IPS-18c (cell line): ENCODE measurements around the gene NAA30.

Experiments used
- H3K4me3 ChIP-seq: 2 replicates; pipeline ENCODE4 v1.7.0; 2013; ENCODE audit warnings: low read depth, mild to moderate bottlenecking, low read length, moderate library complexity; ENCODE audit not compliant: insufficient read depth
- H3K9me3 ChIP-seq: one replicate; pipeline ENCODE4 v1.6.1; 2013; ENCODE audit warnings: mild to moderate bottlenecking, low read length, moderate library complexity; ENCODE audit not compliant: control insufficient read depth, insufficient read depth

NAA30 gene

GRCh38 chr14:57435923-57436322 is 45.5 kb downstream of the NAA30 start:
- Histone ChIP-seq H3K9me3 (no peaks in the 10 kb centered on the region), H3K4me3 (no peak overlapping the region)

GRCh38 chr14:57461777-57462320 is 71.5 kb downstream of the NAA30 start:
- H3K4me3 ChIP-seq = no peak overlapping the region

GRCh38 chr14:57462551-57462950 is 72.2 kb downstream of the NAA30 start:
- no peaks in the 10 kb centered on the region for H3K9me3 ChIP-seq
- H3K4me3 ChIP-seq = no peak overlapping the region

More at GRCh38 chr14:57461777-57462320, 71.5 kb downstream of the NAA30 start:
- H3K9me3 ChIP-seq = no peaks in the 10 kb centered on the region

GRCh38 chr14:57464008-57464730 is 73.8 kb downstream of the NAA30 start:
- Histone ChIP-seq H3K4me3 (no peak overlapping the region), H3K9me3 (no peaks in the 10 kb centered on the region)
